ENCODE results near the gene FCRL4. TPM values are rescaled to one million over a fixed set of nuclear protein-coding genes. Genes with fewer than 3 reads are reported as not detected.

Gene FCRL4
- total and polyA plus RNA-seq, 7 donors = 0.96 TPM; not detected in 6

- TF ChIP-seq POLR2A (IDR thresholded peaks at IDR 0.05) (no peak), POLR2AphosphoS5 (IDR thresholded peaks at IDR 0.05) (no peak), EP300 (IDR thresholded peaks at IDR 0.05) (no peak)
- TF ChIP-seq, protein P1, sequence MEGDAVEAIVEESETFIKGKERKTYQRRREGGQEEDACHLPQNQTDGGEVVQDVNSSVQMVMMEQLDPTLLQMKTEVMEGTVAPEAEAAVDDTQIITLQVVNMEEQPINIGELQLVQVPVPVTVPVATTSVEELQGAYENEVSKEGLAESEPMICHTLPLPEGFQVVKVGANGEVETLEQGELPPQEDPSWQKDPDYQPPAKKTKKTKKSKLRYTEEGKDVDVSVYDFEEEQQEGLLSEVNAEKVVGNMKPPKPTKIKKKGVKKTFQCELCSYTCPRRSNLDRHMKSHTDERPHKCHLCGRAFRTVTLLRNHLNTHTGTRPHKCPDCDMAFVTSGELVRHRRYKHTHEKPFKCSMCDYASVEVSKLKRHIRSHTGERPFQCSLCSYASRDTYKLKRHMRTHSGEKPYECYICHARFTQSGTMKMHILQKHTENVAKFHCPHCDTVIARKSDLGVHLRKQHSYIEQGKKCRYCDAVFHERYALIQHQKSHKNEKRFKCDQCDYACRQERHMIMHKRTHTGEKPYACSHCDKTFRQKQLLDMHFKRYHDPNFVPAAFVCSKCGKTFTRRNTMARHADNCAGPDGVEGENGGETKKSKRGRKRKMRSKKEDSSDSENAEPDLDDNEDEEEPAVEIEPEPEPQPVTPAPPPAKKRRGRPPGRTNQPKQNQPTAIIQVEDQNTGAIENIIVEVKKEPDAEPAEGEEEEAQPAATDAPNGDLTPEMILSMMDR (IDR thresholded peaks at IDR 0.05) = no peak
- no peaks in the 10 kb centered on the region for H3K9me3 ChIP-seq
- peaks cover 0 to 6% (median 0%) of the 10 kb centered on the region in 3 donors for H3K27me3 ChIP-seq
- WGBS, 2 donors = 27 to 41% methylated on average over 2 of the region's 2 CpGs
- H3K27ac ChIP-seq = no peak overlapping the region
- H3K36me3 ChIP-seq = no peaks in the 10 kb centered on the region
- no peak for DNase-seq
- intact Hi-C loops (cut with DNase I) = no loop called here
- no peaks in the 10 kb centered on the region for H3K4me1 ChIP-seq
- no peak overlapping the region for H3K4me3 ChIP-seq
These were observed 28.2 kb upstream of the FCRL4 start for GRCh38 chr1:157626099-157626498.

GRCh38 chr1:157624471-157624870 lies 26.6 kb upstream of the FCRL4 start:
- Histone ChIP-seq H3K36me3 (no peaks in the 10 kb centered on the region), H3K27ac (no peak overlapping the region), H3K9me3 (no peaks in the 10 kb centered on the region), H3K4me3 (no peak overlapping the region), H3K4me1 (no peaks in the 10 kb centered on the region), H3K27me3 (peaks cover 0 to 6% (median 0%) of the 10 kb centered on the region in 3 donors)
- no peak for TF ChIP-seq POLR2AphosphoS5 (IDR thresholded peaks at IDR 0.05)
- TF ChIP-seq, protein P1 (IDR thresholded peaks at IDR 0.05) = no peak
- TF ChIP-seq POLR2A (IDR thresholded peaks at IDR 0.05) = no peak
- TF ChIP-seq EP300 (IDR thresholded peaks at IDR 0.05) = no peak
- intact Hi-C loops (cut with DNase I) = no loop called here
- 77 to 79% methylated on average over 2 of the region's 2 CpGs for WGBS, 2 donors
- DNase-seq = no peak

DNA sequence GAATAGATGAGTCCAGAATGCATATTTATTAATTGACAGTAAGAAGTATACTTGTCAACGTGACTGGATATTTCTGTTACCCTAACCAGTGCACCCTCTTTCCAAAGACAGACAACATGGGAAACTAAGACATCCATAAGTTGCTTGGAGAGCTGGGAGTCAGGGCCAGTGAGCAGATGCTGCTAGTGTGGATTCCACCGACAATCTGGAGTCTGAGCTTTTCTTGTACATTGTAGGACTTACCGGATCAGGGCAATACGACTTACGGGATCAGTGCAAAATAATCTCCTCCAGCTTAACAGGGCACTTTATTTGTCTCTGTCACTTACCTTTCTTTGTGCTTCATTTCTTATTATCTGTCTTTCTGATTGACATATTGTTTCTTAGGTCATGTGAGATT lies 24.6 kb upstream of the FCRL4 start:
- WGBS, 2 donors = 89 to 93% methylated on average over 5 of the region's 5 CpGs
- TF ChIP-seq, protein P1 (IDR thresholded peaks at IDR 0.05) = no peak
- TF ChIP-seq POLR2AphosphoS5 (IDR thresholded peaks at IDR 0.05) = no peak
- no peak for TF ChIP-seq EP300 (IDR thresholded peaks at IDR 0.05)
- TF ChIP-seq POLR2A (IDR thresholded peaks at IDR 0.05) = no peak
- no peaks in the 10 kb centered on the region for H3K36me3 ChIP-seq
- no peaks in the 10 kb centered on the region for H3K9me3 ChIP-seq
- peaks cover 0 to 3% (median 0%) of the 10 kb centered on the region in 3 donors for H3K27me3 ChIP-seq
- H3K4me3 ChIP-seq = no peak overlapping the region
- DNase-seq = no peak
- H3K4me1 ChIP-seq = no peaks in the 10 kb centered on the region
- intact Hi-C loops (cut with DNase I) = no loop called here
- no peak overlapping the region for H3K27ac ChIP-seq

DNA sequence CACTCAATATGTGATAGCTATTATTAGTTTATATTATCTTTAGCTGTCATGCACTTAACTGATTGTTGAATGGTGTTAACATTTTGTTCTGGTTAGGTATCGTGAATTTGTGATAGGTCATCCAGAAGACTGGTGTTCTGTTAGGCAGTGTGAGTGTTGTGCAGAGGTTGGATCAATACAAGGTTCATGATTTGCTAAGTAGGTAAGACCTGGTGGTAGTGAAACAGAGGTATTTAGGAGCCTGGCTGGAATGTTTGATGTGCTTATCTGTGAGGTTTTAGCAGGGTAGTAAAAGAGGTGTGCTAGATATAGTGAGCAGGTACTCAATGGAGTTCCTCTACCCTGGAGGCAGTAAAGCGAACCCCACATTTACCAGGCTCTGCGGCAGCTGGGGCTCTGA lies 20.3 kb upstream of the FCRL4 start:
- H3K27me3 ChIP-seq = no peaks in the 10 kb centered on the region
- H3K27ac ChIP-seq = no peak overlapping the region
- TF ChIP-seq POLR2AphosphoS5 (IDR thresholded peaks at IDR 0.05) = no peak
- TF ChIP-seq, protein P1 (IDR thresholded peaks at IDR 0.05) = no peak
- TF ChIP-seq POLR2A (IDR thresholded peaks at IDR 0.05) = no peak
- no peak for TF ChIP-seq EP300 (IDR thresholded peaks at IDR 0.05)
- intact Hi-C loops (cut with DNase I) = no loop called here
- H3K36me3 ChIP-seq = no peaks in the 10 kb centered on the region
- no peaks in the 10 kb centered on the region for H3K4me1 ChIP-seq
- no peak overlapping the region for H3K4me3 ChIP-seq
- no peak for DNase-seq
- WGBS, 2 donors = 58 to 76% methylated on average over 3 of the region's 3 CpGs
- H3K9me3 ChIP-seq = no peaks in the 10 kb centered on the region

GRCh38 chr1:157600236-157600635 lies 2.4 kb upstream of the FCRL4 start:
- Histone ChIP-seq H3K4me1 (no peaks in the 10 kb centered on the region), H3K4me3 (no peak overlapping the region), H3K27me3 (no peaks in the 10 kb centered on the region), H3K9me3 (no peaks in the 10 kb centered on the region), H3K36me3 (no peaks in the 10 kb centered on the region), H3K27ac (no peak overlapping the region)
- intact Hi-C loops (cut with DNase I) = no loop called here
- DNase-seq = no peak
- TF ChIP-seq POLR2A (IDR thresholded peaks at IDR 0.05) (no peak), EP300 (IDR thresholded peaks at IDR 0.05) (no peak)
- WGBS, 2 donors = 51 to 53% methylated on average over 1 of the region's 1 CpG

Data from sigmoid colon (tissue), 7 donors.